ENCODE measurements around the gene TAS2R50.

TAS2R50 gene

GRCh38 chr12:10957741-10958140 is 29.0 kb downstream of the TAS2R50 start:
- no peaks in the 10 kb centered on the region for H3K27me3 ChIP-seq (ENCODE audit: control insufficient read depth, insufficient read depth, low read length, poor library complexity, severe bottlenecking)
- H3K36me3 ChIP-seq (ENCODE audit: control insufficient read depth, insufficient read depth, low read length) = no peaks in the 10 kb centered on the region
- no peak overlapping the region for H3K4me3 ChIP-seq (ENCODE audit: insufficient read depth, low read depth, low read length)
- no peaks in the 10 kb centered on the region for H3K4me1 ChIP-seq (ENCODE audit: control insufficient read depth, insufficient read depth, low read length)
- H3K9me3 ChIP-seq (ENCODE audit: control insufficient read depth, low read length) = no peaks in the 10 kb centered on the region
- H3K27ac ChIP-seq (ENCODE audit: insufficient read depth, low read depth, low read length, poor library complexity, severe bottlenecking) = no peak overlapping the region

DNA sequence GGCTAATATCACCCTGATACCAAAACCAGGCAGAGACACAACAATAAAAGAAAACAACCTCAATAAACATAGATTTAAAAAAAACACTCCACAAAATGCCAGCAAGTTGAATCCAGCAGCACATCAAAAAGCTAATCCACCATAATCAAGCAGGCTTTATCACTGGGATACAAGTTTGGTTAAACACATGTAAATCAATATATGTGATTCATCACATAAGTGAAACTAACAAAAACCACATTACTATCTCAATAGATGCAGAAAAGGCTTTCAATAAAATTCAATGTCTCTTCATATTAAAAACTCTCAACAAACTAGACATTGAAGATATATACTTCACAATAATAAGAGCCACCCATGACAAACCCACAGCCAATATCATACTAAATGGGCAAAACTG is 30.6 kb downstream of the TAS2R50 start:
- H3K36me3 ChIP-seq (ENCODE audit: control insufficient read depth, insufficient read depth, low read length) = no peaks in the 10 kb centered on the region
- no peaks in the 10 kb centered on the region for H3K4me1 ChIP-seq (ENCODE audit: control insufficient read depth, insufficient read depth, low read length)
- no peaks in the 10 kb centered on the region for H3K27me3 ChIP-seq (ENCODE audit: control insufficient read depth, insufficient read depth, low read length, poor library complexity, severe bottlenecking)
- H3K9me3 ChIP-seq (ENCODE audit: control insufficient read depth, low read length) = no peaks in the 10 kb centered on the region
- H3K27ac ChIP-seq (ENCODE audit: insufficient read depth, low read depth, low read length, poor library complexity, severe bottlenecking) = no peak overlapping the region
- no peak overlapping the region for H3K4me3 ChIP-seq (ENCODE audit: insufficient read depth, low read depth, low read length)

- 94 to 95% methylated on average over 4 of the region's 4 CpGs for WGBS, 2 experiments
- H3K27me3 ChIP-seq (ENCODE audit: control insufficient read depth, insufficient read depth, low read length, poor library complexity, severe bottlenecking) = no peaks in the 10 kb centered on the region
- no peak overlapping the region for H3K27ac ChIP-seq (ENCODE audit: insufficient read depth, low read depth, low read length, poor library complexity, severe bottlenecking)
- no peaks in the 10 kb centered on the region for H3K36me3 ChIP-seq (ENCODE audit: control insufficient read depth, insufficient read depth, low read length)
- H3K4me3 ChIP-seq (ENCODE audit: insufficient read depth, low read depth, low read length) = no peak overlapping the region
- no peaks in the 10 kb centered on the region for H3K9me3 ChIP-seq (ENCODE audit: control insufficient read depth, low read length)
- no peaks in the 10 kb centered on the region for H3K4me1 ChIP-seq (ENCODE audit: control insufficient read depth, insufficient read depth, low read length)
These were observed 34.1 kb downstream of the TAS2R50 start for GRCh38 chr12:10952645-10953044.

DNA sequence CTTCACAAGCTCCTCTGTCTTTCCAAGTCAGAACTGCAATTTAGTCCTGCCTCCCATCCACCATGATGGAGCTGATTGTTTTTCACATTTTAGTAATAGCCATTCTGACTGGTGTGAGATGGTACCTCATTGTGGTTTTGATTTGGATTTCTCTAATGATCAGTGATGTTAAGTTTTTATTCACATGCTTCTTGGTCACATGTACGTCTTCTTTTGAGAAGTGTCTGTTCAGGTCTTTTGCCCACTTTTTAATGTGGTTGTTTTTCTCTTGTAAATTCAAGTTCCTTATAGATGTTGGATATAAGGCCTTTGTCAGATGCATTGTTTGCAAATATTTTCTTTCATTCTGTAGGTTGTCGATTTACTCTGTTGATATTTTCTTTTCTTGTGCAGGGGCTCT is 43.5 kb downstream of the TAS2R50 start:
- WGBS, 2 experiments = 94 to 96% methylated on average over 2 of the region's 2 CpGs
- Histone ChIP-seq H3K36me3 (ENCODE audit: control insufficient read depth, insufficient read depth, low read length) (no peaks in the 10 kb centered on the region), H3K27ac (ENCODE audit: insufficient read depth, low read depth, low read length, poor library complexity, severe bottlenecking) (no peak overlapping the region), H3K4me3 (ENCODE audit: insufficient read depth, low read depth, low read length) (no peak overlapping the region), H3K27me3 (ENCODE audit: control insufficient read depth, insufficient read depth, low read length, poor library complexity, severe bottlenecking) (no peaks in the 10 kb centered on the region), H3K9me3 (ENCODE audit: control insufficient read depth, low read length) (peaks cover 6% of the 10 kb centered on the region), H3K4me1 (ENCODE audit: control insufficient read depth, insufficient read depth, low read length) (no peaks in the 10 kb centered on the region)

DNA sequence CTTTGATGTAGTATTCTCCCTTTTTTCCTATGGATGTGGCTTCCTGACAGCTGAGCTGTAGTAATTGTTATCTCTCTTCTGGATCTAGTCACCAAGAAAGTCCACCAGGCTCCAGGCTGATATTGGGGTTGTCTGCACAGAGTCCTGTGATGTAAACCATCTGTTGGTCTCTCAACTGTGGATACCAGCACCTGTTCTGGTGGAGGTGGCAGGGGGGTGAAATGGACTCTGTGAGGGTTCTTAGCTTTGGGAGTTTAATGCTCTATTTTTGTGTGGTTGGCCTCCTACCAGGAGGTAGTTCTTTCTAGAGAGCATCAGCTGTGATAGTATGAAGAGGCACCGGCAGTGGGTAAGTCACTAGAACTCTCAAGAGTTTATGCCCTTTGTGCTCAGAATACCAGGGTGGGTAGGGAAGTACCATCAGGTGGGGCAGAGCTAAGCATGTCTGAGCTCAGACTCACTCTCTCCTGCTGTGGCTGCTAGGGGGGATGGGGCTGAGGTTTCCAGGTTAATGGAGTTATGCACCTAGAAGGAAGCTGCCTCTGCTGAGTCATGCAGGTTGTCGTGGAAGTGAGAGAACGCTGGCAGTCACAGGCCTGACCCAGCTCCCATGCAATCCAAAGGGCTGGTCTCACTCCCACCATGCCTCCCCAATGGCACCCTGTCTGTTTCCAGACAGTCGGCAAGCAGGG is 44.6 kb downstream of the TAS2R50 start:
- WGBS, 2 experiments = 72 to 78% methylated on average over 4 of the region's 4 CpGs
- Histone ChIP-seq H3K9me3 (ENCODE audit: control insufficient read depth, low read length) (peaks cover 6% of the 10 kb centered on the region), H3K4me1 (ENCODE audit: control insufficient read depth, insufficient read depth, low read length) (no peaks in the 10 kb centered on the region), H3K27me3 (ENCODE audit: control insufficient read depth, insufficient read depth, low read length, poor library complexity, severe bottlenecking) (no peaks in the 10 kb centered on the region), H3K36me3 (ENCODE audit: control insufficient read depth, insufficient read depth, low read length) (no peaks in the 10 kb centered on the region), H3K27ac (ENCODE audit: insufficient read depth, low read depth, low read length, poor library complexity, severe bottlenecking) (no peak overlapping the region), H3K4me3 (ENCODE audit: insufficient read depth, low read depth, low read length) (no peak overlapping the region)

- Histone ChIP-seq H3K4me3 (ENCODE audit: insufficient read depth, low read depth, low read length) (no peak overlapping the region), H3K36me3 (ENCODE audit: control insufficient read depth, insufficient read depth, low read length) (no peaks in the 10 kb centered on the region), H3K9me3 (ENCODE audit: control insufficient read depth, low read length) (no peaks in the 10 kb centered on the region), H3K4me1 (ENCODE audit: control insufficient read depth, insufficient read depth, low read length) (no peaks in the 10 kb centered on the region), H3K27ac (ENCODE audit: insufficient read depth, low read depth, low read length, poor library complexity, severe bottlenecking) (no peak overlapping the region), H3K27me3 (ENCODE audit: control insufficient read depth, insufficient read depth, low read length, poor library complexity, severe bottlenecking) (no peaks in the 10 kb centered on the region)
These were observed 45.3 kb downstream of the TAS2R50 start for GRCh38 chr12:10941369-10941768.

- Histone ChIP-seq H3K4me3 (ENCODE audit: insufficient read depth, low read depth, low read length) (no peak overlapping the region), H3K4me1 (ENCODE audit: control insufficient read depth, insufficient read depth, low read length) (no peaks in the 10 kb centered on the region), H3K36me3 (ENCODE audit: control insufficient read depth, insufficient read depth, low read length) (no peaks in the 10 kb centered on the region), H3K9me3 (ENCODE audit: control insufficient read depth, low read length) (no peaks in the 10 kb centered on the region), H3K27me3 (ENCODE audit: control insufficient read depth, insufficient read depth, low read length, poor library complexity, severe bottlenecking) (no peaks in the 10 kb centered on the region), H3K27ac (ENCODE audit: insufficient read depth, low read depth, low read length, poor library complexity, severe bottlenecking) (no peak overlapping the region)
- WGBS, 2 experiments = 96 to 100% methylated on average over 1 to 2 of the region's 2 CpGs
These were observed 46.3 kb downstream of the TAS2R50 start for GRCh38 chr12:10940389-10940788.

GRCh38 chr12:10939163-10939562 is 47.5 kb downstream of the TAS2R50 start, which contains the start of gene TAS2R14:
TSS of gene TAS2R14 (minus strand) at chr12:10939263. CDS start at chr12:10939207, 56 bp downstream.
- H3K9me3 ChIP-seq (ENCODE audit: control insufficient read depth, low read length) = no peaks in the 10 kb centered on the region
- H3K36me3 ChIP-seq (ENCODE audit: control insufficient read depth, insufficient read depth, low read length) = no peaks in the 10 kb centered on the region
- H3K27ac ChIP-seq (ENCODE audit: insufficient read depth, low read depth, low read length, poor library complexity, severe bottlenecking) = peak within 1 kb of the TSS; percentile 26
- H3K4me3 ChIP-seq (ENCODE audit: insufficient read depth, low read depth, low read length) = no peak within 1 kb of the TSS
- no peaks in the 10 kb centered on the region for H3K4me1 ChIP-seq (ENCODE audit: control insufficient read depth, insufficient read depth, low read length)
- H3K27me3 ChIP-seq (ENCODE audit: control insufficient read depth, insufficient read depth, low read length, poor library complexity, severe bottlenecking) = no peaks in the 10 kb centered on the region
- 84 to 90% methylated on average over 1 of the region's 1 CpG for WGBS, 2 experiments

DNA sequence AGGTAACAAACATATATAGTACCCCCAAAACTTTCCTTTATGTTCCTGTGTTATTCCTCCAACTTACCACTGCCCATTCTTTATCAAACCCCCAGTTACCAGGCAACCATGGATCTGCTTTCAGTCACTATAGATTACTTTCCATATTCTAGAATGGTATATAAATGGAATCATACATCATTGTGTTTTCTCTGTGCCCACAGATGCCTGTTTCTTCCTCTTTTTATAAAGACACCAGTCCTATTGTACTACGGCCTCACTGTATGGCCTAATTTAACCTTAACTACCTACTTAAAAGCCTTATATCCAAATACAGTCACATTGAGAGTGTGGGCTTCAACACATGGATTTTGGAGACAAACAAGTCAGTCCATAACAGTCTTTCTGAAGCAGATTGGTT is 50.2 kb downstream of the TAS2R50 start:
- H3K36me3 ChIP-seq (ENCODE audit: control insufficient read depth, insufficient read depth, low read length) = no peaks in the 10 kb centered on the region
- H3K27ac ChIP-seq (ENCODE audit: insufficient read depth, low read depth, low read length, poor library complexity, severe bottlenecking) = no peak overlapping the region
- 83 to 85% methylated on average over 1 of the region's 1 CpG for WGBS, 2 experiments
- H3K4me3 ChIP-seq (ENCODE audit: insufficient read depth, low read depth, low read length) = no peak overlapping the region
- no peaks in the 10 kb centered on the region for H3K4me1 ChIP-seq (ENCODE audit: control insufficient read depth, insufficient read depth, low read length)
- no peaks in the 10 kb centered on the region for H3K9me3 ChIP-seq (ENCODE audit: control insufficient read depth, low read length)
- H3K27me3 ChIP-seq (ENCODE audit: control insufficient read depth, insufficient read depth, low read length, poor library complexity, severe bottlenecking) = no peaks in the 10 kb centered on the region
